GM12872 (cell line): ENCODE measurements around the gene LAMC3.

Experiments used
- CTCF ChIP-seq: IDR thresholded peaks from 3 replicates; pipeline ENCODE4 v1.5.1; 2011; ENCODE audit warnings: low read depth, mild to moderate bottlenecking, low read length, moderate library complexity; ENCODE audit not compliant: insufficient read depth

LAMC3 gene

GRCh38 chr9:131114084-131114535 lies 105.1 kb downstream of the LAMC3 start:
- no peak for TF ChIP-seq CTCF

- TF ChIP-seq CTCF: no peak
Measured at GRCh38 chr9:131116281-131117120, 107.5 kb downstream of the LAMC3 start.

GRCh38 chr9:131117121-131117761 lies 108.3 kb downstream of the LAMC3 start:
- no peak for TF ChIP-seq CTCF

GRCh38 chr9:131117762-131118145 lies 108.8 kb downstream of the LAMC3 start:
- TF ChIP-seq CTCF: no peak

- no peak for TF ChIP-seq CTCF
Measured at GRCh38 chr9:131119600-131119999, 110.6 kb downstream of the LAMC3 start.

GRCh38 chr9:131120620-131121228 lies 111.8 kb downstream of the LAMC3 start:
- no peak for TF ChIP-seq CTCF

GRCh38 chr9:131121346-131121745 lies 112.4 kb downstream of the LAMC3 start:
- no peak for TF ChIP-seq CTCF
